Epithelial cell of proximal tubule (primary cell): Measurements from ENCODE around the gene TBC1D22A. TPM values are rescaled to one million over a fixed set of nuclear protein-coding genes. Genes with fewer than 3 reads are reported as not detected.
A peak's percentile ranks its signal among the peaks of the same experiment; 100 is the strongest.

Experiments
- DNase-seq: peaks from one replicate; pipeline ENCODE4 v3.0.0-alpha.2; 2011; ENCODE audit warnings: low read depth
- H3K4me3 ChIP-seq: 2 replicates; pipeline ENCODE4 v1.5.1; 2011; ENCODE audit warnings: low read depth, mild to moderate bottlenecking, low read length
- CTCF ChIP-seq: conservative IDR thresholded peaks from 2 replicates; pipeline ENCODE4 v1.5.1; 2012; ENCODE audit warnings: low read depth, mild to moderate bottlenecking, low read length
- total RNA-seq: library from RNA; depleted of rRNA; stranded (reverse); fragments of >200 nt; gene quantifications from 2 replicates; pipeline ENCODE4 v1.2.3, GENCODE V29; 2015

The TBC1D22A gene
- total RNA-seq, 1 donor from 2014 or later, result 22.7 TPM

DNA sequence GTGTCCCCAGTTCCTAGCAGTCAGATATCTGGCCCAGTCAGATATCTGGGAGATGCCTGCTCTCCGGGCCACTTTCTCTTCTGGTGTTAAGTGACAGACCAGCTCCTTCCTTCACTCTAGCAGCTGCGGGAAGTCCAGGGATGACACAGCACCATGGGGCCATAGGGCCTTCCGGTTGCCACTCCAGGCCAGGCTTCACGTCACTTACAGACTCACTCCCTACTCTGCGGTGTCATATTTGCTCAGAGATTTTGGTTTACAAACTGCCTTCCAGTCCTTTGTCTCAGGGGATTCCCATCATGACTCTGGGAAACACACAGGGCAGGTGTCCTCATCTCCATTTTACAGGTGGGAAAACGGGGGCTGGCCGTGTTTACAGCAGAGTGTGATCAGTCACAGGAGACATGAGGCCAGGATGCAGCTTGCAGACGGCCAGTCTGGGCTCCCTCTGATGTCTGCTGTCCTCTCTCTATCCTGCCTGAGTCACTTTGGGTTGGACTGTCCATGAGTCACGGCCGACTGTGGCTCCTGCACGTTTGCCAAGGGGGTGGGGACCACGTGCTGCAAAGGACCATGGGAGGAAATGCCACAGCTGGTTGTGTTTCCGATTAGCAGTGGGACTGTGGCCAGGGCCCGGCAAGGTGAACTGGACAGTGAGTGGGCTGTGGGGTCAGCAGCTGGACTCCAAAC lies 8.2 kb upstream of the TBC1D22A start:
- peak overlapping the region; percentile 27 for H3K4me3 ChIP-seq
- no peak for TF ChIP-seq CTCF
- peak; percentile 58 for DNase-seq

- no peak for TF ChIP-seq CTCF
- peak overlapping the region; percentile 27 for H3K4me3 ChIP-seq
- no peak for DNase-seq
Measured at GRCh38 chr22:46754826-46755225, 7.6 kb upstream of the TBC1D22A start.

DNA sequence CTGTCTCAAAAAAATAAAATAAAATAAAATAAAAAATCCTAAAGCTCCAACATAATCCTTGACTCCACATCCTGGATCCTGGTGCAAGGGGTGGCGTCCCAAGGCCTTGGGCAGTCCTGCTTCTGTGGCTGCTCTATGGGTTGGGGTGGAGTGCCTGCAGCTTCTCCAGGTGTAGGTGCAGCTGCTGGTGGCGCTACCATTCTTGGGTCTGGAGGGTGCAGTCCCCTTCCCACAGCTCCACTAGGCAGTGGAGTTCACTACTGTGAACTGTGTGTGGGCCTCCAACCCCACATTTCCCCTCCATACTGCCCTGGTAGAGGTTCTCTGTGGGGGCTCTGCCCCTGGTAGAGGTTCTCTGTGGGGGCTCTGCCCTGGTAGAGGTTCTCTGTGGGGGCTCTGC lies 6.9 kb upstream of the TBC1D22A start:
- no peak for DNase-seq
- H3K4me3 ChIP-seq, result no peak overlapping the region
- no peak for TF ChIP-seq CTCF

DNA sequence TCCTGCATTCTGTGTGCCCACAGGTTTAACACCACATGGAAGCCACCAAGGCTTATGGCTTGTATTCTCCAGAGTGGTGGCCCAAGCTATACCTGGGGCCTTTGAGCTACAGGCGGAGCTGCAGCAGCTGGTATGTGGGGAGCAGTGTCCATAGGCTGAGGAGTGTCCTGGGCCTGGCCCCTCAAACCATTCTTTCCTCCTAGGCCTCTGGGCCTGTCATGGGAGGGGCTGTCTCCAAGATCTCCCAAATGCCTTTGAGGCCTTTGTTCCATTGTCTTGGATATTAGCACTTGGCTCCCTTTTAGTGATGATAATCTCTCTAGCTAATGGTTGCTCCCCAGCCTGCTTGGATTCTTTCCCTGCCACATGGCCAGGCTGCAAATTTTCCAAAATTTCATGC lies 6.4 kb upstream of the TBC1D22A start:
- DNase-seq, result no peak
- no peak for TF ChIP-seq CTCF
- H3K4me3 ChIP-seq, result no peak overlapping the region

DNA sequence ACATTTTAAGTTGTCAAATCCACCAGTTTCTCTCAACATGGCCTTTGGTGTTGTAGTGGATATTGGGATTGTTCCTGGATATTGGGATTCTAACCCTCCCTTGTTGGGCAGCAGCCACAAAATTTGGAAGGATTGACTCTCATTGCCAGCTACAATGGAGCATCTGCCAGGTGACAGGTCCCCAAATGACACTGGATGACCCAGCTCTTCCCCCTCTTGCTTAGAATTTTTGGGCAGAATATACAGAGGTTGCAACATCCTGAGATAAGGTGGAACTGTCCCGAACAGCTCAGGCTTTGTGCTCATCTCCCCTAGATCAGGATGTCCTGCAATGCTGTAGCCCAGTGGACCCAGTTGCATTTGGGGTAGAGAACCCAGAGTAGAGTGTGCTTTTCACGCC lies 5.3 kb upstream of the TBC1D22A start:
- no peak for TF ChIP-seq CTCF
- H3K4me3 ChIP-seq, result no peak overlapping the region
- DNase-seq, result no peak

DNA sequence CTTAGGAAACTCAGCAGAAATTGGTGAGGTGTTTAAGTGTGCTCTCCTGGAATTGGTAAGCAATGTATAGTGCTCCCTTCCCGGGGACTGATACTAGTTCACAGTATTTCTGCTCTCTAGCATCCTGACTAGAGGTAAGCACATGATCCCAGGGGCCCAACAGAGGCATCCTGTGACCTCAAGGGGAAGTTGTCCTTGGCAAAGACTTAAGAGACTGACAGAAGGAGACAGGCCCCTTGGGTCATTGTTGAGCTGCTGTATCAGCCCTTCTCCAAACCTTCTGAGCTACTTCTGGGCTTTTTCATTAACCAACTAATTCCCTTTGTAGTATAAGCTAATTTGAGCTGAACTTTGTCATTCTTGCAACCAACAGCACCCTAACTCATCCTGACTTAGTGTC lies 4.3 kb upstream of the TBC1D22A start:
- H3K4me3 ChIP-seq, result no peak overlapping the region
- no peak for TF ChIP-seq CTCF
- DNase-seq, result no peak

DNA sequence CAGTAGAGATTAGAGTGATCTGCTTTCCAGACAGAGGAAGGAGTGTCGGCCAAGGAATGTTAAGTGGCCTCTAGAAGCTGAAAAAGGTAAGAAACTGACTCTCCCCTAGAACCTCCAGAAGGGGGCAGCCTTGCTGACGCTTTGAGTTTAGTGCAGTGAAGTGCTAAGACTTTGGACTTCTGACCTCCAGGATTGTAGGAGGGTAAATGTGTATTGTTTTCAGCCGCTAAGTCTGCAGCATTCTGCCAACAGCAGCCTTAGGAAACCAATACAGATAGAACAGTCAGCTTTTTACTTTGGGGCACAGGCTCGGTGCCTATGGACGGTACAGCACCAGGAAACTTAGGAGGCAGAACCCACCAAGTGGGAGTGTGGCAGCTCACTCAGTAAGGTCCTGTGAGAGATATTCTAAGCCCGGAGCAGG lies 3.6 kb upstream of the TBC1D22A start:
- peak; percentile 89 for TF ChIP-seq CTCF
- DNase-seq, result no peak
- H3K4me3 ChIP-seq, result no peak overlapping the region
